SK-N-MC (cell line): Measurements from ENCODE around the gene WWC1.

Experiments used
- EZH2 ChIP-seq: fragments of 200-600 bp; sonication (generic); IDR thresholded peaks from one replicate; pipeline ENCODE4 v1.6.1; 2017; ENCODE audit warnings: antibody characterized with exemption
- FOXP2 ChIP-seq: optimal IDR thresholded peaks from 2 replicates; pipeline ENCODE3; 2011; ENCODE audit warnings: mild to moderate bottlenecking, moderate library complexity; ENCODE audit not compliant: insufficient read depth; ENCODE audit errors: extremely low read length, control extremely low read depth

DNA sequence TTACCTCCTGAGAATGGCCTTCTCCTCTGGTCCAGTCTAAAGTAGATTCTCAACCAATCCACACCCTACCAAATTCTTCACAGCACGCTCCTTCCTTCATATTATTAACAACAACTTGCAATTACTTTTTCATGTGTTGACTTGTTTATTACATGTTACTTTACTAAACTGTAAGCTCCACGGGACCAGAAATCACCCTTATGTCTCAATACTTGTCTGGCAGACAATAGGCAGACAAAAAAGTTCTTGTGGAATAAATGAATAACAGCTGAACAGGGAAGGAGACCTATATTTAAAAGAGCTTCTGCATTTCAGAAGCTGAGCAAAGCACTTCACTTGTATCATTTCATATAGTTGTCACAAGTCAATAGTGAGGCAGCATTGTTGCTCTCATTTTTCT, 5.7 kb upstream of the WWC1 start:
- no peak for TF ChIP-seq EZH2
- no peak for TF ChIP-seq FOXP2
